ENCODE results near the gene ENDOG.
"Not testable (repeated sequence)": the region's sequence is repeated elsewhere in the genome, so short reads cannot be mapped to it uniquely, and the experiment has no call there.

Gene ENDOG

DNA sequence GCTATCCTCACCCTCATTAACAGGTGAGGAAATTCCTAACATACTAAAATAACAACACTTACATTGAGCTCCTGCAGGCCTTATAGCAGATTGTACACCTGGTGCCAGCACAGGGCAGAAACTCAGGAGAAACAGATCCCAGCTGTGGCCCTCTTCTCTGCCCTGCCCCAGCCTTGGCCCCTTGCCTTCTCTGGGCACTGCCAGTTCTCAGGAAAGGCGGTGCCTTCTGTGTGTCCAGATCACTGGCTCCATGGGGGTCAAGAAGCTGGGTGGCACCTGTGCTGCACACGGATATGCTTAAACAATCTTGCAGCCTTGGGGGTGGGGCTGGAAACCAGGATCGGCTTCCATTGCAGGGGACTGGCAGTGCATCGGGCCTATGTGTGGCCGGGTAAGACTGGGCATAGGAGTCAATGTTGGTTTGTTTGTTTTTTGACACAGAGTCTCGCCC lies 44.1 kb downstream of the ENDOG start:
- DNase-seq (ENCODE audit: low read depth), result no peak

DNA sequence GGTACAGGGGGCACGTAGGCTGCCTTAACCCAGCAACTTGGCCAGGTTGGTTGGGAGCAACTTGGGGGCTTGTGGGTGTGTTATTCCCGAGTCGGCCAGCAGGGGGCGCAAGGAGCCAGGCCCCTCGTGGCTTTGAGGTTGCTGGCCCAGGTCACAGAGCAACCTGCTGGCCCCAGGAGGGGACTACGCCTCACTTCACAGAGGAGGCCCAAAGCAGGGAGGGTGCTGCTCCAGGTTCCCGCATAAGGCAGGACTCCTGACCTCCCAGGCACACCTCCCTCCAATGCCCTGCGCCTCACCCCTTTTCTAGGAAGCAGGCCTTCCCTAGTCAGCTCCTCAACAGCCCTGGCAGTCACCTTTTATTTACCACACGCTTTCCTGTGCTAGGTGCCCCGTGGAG lies 45.3 kb downstream of the ENDOG start:
- DNase-seq (ENCODE audit: low read depth), result peak; percentile 76

- no peak for DNase-seq (ENCODE audit: low read depth)
These were observed 52.0 kb downstream of the ENDOG start for GRCh38 chr9:128870128-128870940.

GRCh38 chr9:128870941-128871265 lies 52.6 kb downstream of the ENDOG start:
- not testable (repeated sequence) for DNase-seq (ENCODE audit: low read depth)
